Liver (tissue), 9 donors: ENCODE results near the gene ZNF630. TPM values are rescaled to one million over a fixed set of nuclear protein-coding genes. Genes with fewer than 3 reads are reported as not detected.
A peak's percentile ranks its signal among the peaks of the same experiment; 100 is the strongest.

Source experiments
- DNase-seq: peaks from one replicate; pipeline ENCODE4 v3.0.0-alpha.2; 2017; ENCODE audit warnings: low spot score
- H3K27ac ChIP-seq, 2 donors: one replicate each; pipeline ENCODE4 v1.7.0; 2013; ENCODE audit warnings: inconsistent platforms in 2 of 2, low read length in 2 of 2, control low read depth in 1 of 2, low read depth in 1 of 2, mild to moderate bottlenecking in 1 of 2
- H3K27me3 ChIP-seq, 4 donors: one replicate each; pipeline versions ENCODE4 v1.6.1 to v1.7.0; 2013; ENCODE audit warnings: low read length in 3 of 4, inconsistent platforms in 1 of 4, mild to moderate bottlenecking in 1 of 4, moderate library complexity in 1 of 4; ENCODE audit not compliant: control insufficient read depth in 4 of 4, insufficient read depth in 4 of 4
- H3K36me3 ChIP-seq, 4 donors: one replicate each; pipeline versions ENCODE4 v1.6.1 to v1.7.0; 2013; ENCODE audit warnings: low read length in 3 of 4, mild to moderate bottlenecking in 3 of 4, low read depth in 1 of 4, moderate library complexity in 1 of 4; ENCODE audit not compliant: control insufficient read depth in 4 of 4, insufficient read depth in 3 of 4
- H3K4me1 ChIP-seq, 4 donors: one replicate each; pipeline versions ENCODE4 v1.6.1 to v1.7.0; 2013; ENCODE audit warnings: low read length in 3 of 4, mild to moderate bottlenecking in 3 of 4, moderate library complexity in 1 of 4; ENCODE audit not compliant: control insufficient read depth in 4 of 4, insufficient read depth in 4 of 4
- H3K4me3 ChIP-seq, 3 donors: one replicate each; pipeline versions ENCODE4 v1.6.1 to v1.7.0; 2013; ENCODE audit warnings: low read length in 3 of 3, control low read depth in 1 of 3, low read depth in 1 of 3, mild to moderate bottlenecking in 1 of 3
- H3K9ac ChIP-seq, 2 donors: one replicate each; pipeline ENCODE4 v1.7.0; 2013; ENCODE audit warnings: low read length in 2 of 2, mild to moderate bottlenecking in 2 of 2, moderate library complexity in 2 of 2, control low read depth in 1 of 2, low read depth in 1 of 2
- H3K9me3 ChIP-seq, 4 donors: one replicate each; pipeline versions ENCODE4 v1.6.1 to v1.7.0; 2013; ENCODE audit warnings: low read length in 3 of 4; ENCODE audit not compliant: control insufficient read depth in 4 of 4
- ATF3 ChIP-seq: IDR thresholded peaks from 2 replicates; pipeline ENCODE4 v1.6.1; 2016; ENCODE audit warnings: antibody characterized with exemption
- CTCF ChIP-seq: fragments of 150-350 bp; IDR thresholded peaks from 2 replicates; pipeline ENCODE4 v1.5.1; 2017; ENCODE audit warnings: improper control_type of control experiment, low read depth, low read length; ENCODE audit not compliant: missing input control
- EGR1 ChIP-seq, 2 donors: IDR thresholded peaks; 2 replicates each; pipeline ENCODE4 v1.6.1; 2016 to 2018; ENCODE audit warnings: antibody characterized with exemption in 2 of 2, low read depth in 2 of 2
- FOXA1 ChIP-seq: IDR thresholded peaks from 2 replicates; pipeline ENCODE4 v1.6.1; 2016; ENCODE audit warnings: antibody characterized with exemption
- FOXA2 ChIP-seq: IDR thresholded peaks from 2 replicates; pipeline ENCODE4 v1.6.1; 2016; ENCODE audit warnings: antibody characterized with exemption
- GABPA ChIP-seq, 2 donors: IDR thresholded peaks in 1 of 2; conservative IDR thresholded peaks in 1 of 2; 2 replicates each; pipeline ENCODE4 v1.6.1; 2016; ENCODE audit warnings: antibody characterized with exemption in 2 of 2, mild to moderate bottlenecking in 1 of 2, moderate library complexity in 1 of 2
- HNF4A ChIP-seq, 2 donors: conservative IDR thresholded peaks; 2 replicates each; pipeline ENCODE4 v1.6.1; 2016; ENCODE audit warnings: antibody characterized with exemption in 2 of 2, mild to moderate bottlenecking in 2 of 2
- HNF4G ChIP-seq: IDR thresholded peaks from 2 replicates; pipeline ENCODE4 v1.6.1; 2016; ENCODE audit warnings: antibody characterized with exemption
- JUND ChIP-seq, 2 donors: IDR thresholded peaks; 2 replicates each; pipeline ENCODE4 v1.6.1; 2016; ENCODE audit warnings: antibody characterized with exemption in 2 of 2
- MAX ChIP-seq: IDR thresholded peaks from 2 replicates; pipeline ENCODE4 v1.6.1; 2016; ENCODE audit warnings: antibody characterized with exemption
- NR2F2 ChIP-seq: IDR thresholded peaks from 2 replicates; pipeline ENCODE4 v1.6.1; 2016; ENCODE audit warnings: antibody characterized with exemption
- RAD21 ChIP-seq, 2 donors: IDR thresholded peaks; 2 replicates each; pipeline ENCODE4 v1.6.1; 2016; ENCODE audit warnings: antibody characterized with exemption in 2 of 2, mild to moderate bottlenecking in 2 of 2
- SP1 ChIP-seq: IDR thresholded peaks from 2 replicates; pipeline ENCODE4 v1.6.1; 2018; ENCODE audit warnings: antibody characterized with exemption, mild to moderate bottlenecking
- TAF1 ChIP-seq: conservative IDR thresholded peaks from 2 replicates; pipeline ENCODE4 v1.6.1; 2016; ENCODE audit warnings: antibody characterized with exemption, mild to moderate bottlenecking
- YY1 ChIP-seq: IDR thresholded peaks from 2 replicates; pipeline ENCODE4 v1.6.1; 2016; ENCODE audit warnings: antibody characterized with exemption, mild to moderate bottlenecking
- WGBS: extraction: QIAGEN DNeasy Blood & Tissue Kit; methylation state at CpG from one replicate; pipeline ENCODE4 v1.1.7; 2013; 5-methylcytosine and 5-hydroxymethylcytosine counted together
- polyA plus RNA-seq, 2 donors: library from polyadenylated mRNA; stranded (reverse) in 1 of 2; unstranded in 1 of 2; fragments of 200-250 nt in 1 of 2; fragments of >200 nt in 1 of 2; fragmentation: Nextera tagmentation in 1 of 2; extraction: Ambion mirVana in 1 of 2; gene quantifications; one replicate each; pipeline versions ENCODE4 v1.2.1 to v1.2.3, GENCODE V29; 2013 to 2015
- total RNA-seq, 2 donors: library from RNA; depleted of rRNA; stranded (reverse); fragments of >200 nt; gene quantifications; one replicate each; pipeline ENCODE4 v1.2.3, GENCODE V29; 2014
- donor health status: healthy.
- donor health status: healthy.
- donor health status: healthy.
- donor health status: healthy.
- donor health status: healthy.

Gene ZNF630
- total and polyA plus RNA-seq, 4 donors, result 0.30 to 0.79 (median 0.70) TPM

- Histone ChIP-seq H3K27ac (no peak overlapping the region), H3K27me3 (no peaks in the 10 kb centered on the region), H3K9ac (no peak overlapping the region), H3K4me1 (no peaks in the 10 kb centered on the region), H3K4me3 (peak overlapping the region in 2 of 3 donors; percentile 22 to 23), H3K36me3 (peaks cover 0 to 30% (median 22%) of the 10 kb centered on the region in 4 donors), H3K9me3 (peaks cover 5 to 50% (median 34%) of the 10 kb centered on the region in 4 donors)
- TF ChIP-seq HNF4A (conservative IDR thresholded peaks at IDR 0.05), result no peak
- no peak for TF ChIP-seq FOXA1
- no peak for TF ChIP-seq CTCF
- no peak for TF ChIP-seq SP1
- TF ChIP-seq MAX, result no peak
- TF ChIP-seq EGR1 (IDR thresholded peaks at IDR 0.05; ENCODE audit: low read depth in 2 of 2), result no peak
- TF ChIP-seq ATF3, result no peak
- TF ChIP-seq JUND (IDR thresholded peaks at IDR 0.05), result no peak
- TF ChIP-seq RAD21 (IDR thresholded peaks at IDR 0.05), result no peak
- TF ChIP-seq GABPA (IDR thresholded peaks at IDR 0.05 in 1 of 2, conservative IDR thresholded peaks at IDR 0.05 in 1 of 2), result no peak
- WGBS, result 100% methylated on average over 1 of the region's 1 CpG
- no peak for DNase-seq
Observed at GRCh38 chrX:48059296-48059639, 12.2 kb downstream of the ZNF630 start.

DNA sequence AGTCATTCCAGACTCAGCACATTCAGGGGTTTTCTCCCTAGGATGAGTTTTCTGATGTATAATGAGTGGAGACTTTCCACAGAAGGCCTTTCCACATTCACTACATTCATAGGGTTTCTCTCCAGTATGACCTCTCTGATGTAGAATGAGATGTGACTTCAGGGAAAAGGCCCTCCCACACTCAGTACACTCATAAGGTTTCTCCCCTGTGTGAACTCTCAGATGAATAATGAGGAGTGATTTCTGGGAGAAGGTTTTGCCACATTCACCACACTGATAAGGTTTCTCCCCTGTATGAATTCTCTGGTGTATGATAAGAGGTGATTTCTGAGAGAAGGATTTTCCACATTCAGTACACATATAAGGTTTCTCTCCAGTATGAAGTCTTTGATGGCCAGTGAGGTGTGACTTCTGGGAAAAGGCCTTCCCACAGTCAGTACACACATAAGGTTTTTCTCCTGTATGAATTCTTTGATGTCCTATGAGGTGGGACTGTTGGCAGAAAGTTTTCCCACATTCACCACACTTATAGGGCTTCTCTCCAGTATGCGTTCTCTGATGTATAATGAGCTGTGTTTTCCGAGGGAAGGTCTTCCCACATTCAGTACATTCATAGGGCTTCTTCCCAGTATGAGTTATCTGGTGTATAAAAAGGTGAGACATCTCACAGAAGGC is 12.7 kb downstream of the ZNF630 start:
- Histone ChIP-seq H3K27ac (no peak overlapping the region), H3K36me3 (peaks cover 0 to 29% (median 21%) of the 10 kb centered on the region in 4 donors), H3K27me3 (no peaks in the 10 kb centered on the region), H3K9me3 (peaks cover 5 to 50% (median 34%) of the 10 kb centered on the region in 4 donors), H3K9ac (no peak overlapping the region), H3K4me1 (no peaks in the 10 kb centered on the region), H3K4me3 (peak overlapping the region in 2 of 3 donors; percentile 23 to 44)
- 97% methylated on average over 2 of the region's 2 CpGs for WGBS
- no peak for TF ChIP-seq CTCF
- TF ChIP-seq HNF4G, result no peak
- TF ChIP-seq TAF1, result no peak
- no peak for TF ChIP-seq SP1
- no peak for TF ChIP-seq FOXA1
- TF ChIP-seq FOXA2, result no peak
- no peak for TF ChIP-seq NR2F2
- TF ChIP-seq HNF4A (conservative IDR thresholded peaks at IDR 0.05), result no peak
- no peak for TF ChIP-seq JUND (IDR thresholded peaks at IDR 0.05)
- no peak for TF ChIP-seq YY1
- DNase-seq, result no peak
